Nephron progenitor cell (in vitro differentiated cells): ENCODE data around the gene ADARB2.

Source experiments
- DNase-seq: peaks from one replicate; pipeline ENCODE4 v3.0.0; 2021
- H3K27ac Mint-ChIP-seq: 2 replicates; pipeline ENCODE4 v1.8.0; 2021; ENCODE audit warnings: mild to moderate bottlenecking, moderate library complexity, mixed read lengths
- H3K27me3 Mint-ChIP-seq: 2 replicates; pipeline ENCODE4 v1.8.0; 2021; ENCODE audit warnings: mild to moderate bottlenecking, low read depth, mixed read lengths; ENCODE audit not compliant: poor library complexity
- H3K36me3 Mint-ChIP-seq: 2 replicates; pipeline ENCODE4 v1.8.0; 2021; ENCODE audit warnings: low read depth, mixed read lengths
- H3K4me1 Mint-ChIP-seq: 2 replicates; pipeline ENCODE4 v1.8.0; 2021; ENCODE audit warnings: mixed read lengths
- H3K4me3 Mint-ChIP-seq: 2 replicates; pipeline ENCODE4 v1.8.0; 2021; ENCODE audit warnings: mild to moderate bottlenecking, moderate library complexity, mixed read lengths
- H3K9me3 Mint-ChIP-seq: 2 replicates; pipeline ENCODE4 v1.8.0; 2021; ENCODE audit warnings: mild to moderate bottlenecking, moderate library complexity, mixed read lengths
- CTCF ChIP-seq: fragments of 200-600 bp; sonication (generic); IDR thresholded peaks from 2 replicates; pipeline ENCODE4 v1.5.0; 2021; ENCODE audit warnings: antibody characterized with exemption

ADARB2 gene

GRCh38 chr10:1567152-1567551 is 170.2 kb downstream of the ADARB2 start:
- peaks cover 25% of the 10 kb centered on the region for H3K27me3 Mint-ChIP-seq
- no peak for TF ChIP-seq CTCF
- H3K4me1 Mint-ChIP-seq, result peaks cover 15% of the 10 kb centered on the region
- DNase-seq, result no peak
- no peaks in the 10 kb centered on the region for H3K36me3 Mint-ChIP-seq
- H3K27ac Mint-ChIP-seq, result no peak overlapping the region
- no peak overlapping the region for H3K4me3 Mint-ChIP-seq
- peaks cover 3% of the 10 kb centered on the region for H3K9me3 Mint-ChIP-seq

GRCh38 chr10:1564791-1565190 is 172.5 kb downstream of the ADARB2 start:
- no peaks in the 10 kb centered on the region for H3K9me3 Mint-ChIP-seq
- H3K27me3 Mint-ChIP-seq, result peaks cover 15% of the 10 kb centered on the region
- H3K27ac Mint-ChIP-seq, result no peak overlapping the region
- peaks cover 11% of the 10 kb centered on the region for H3K4me1 Mint-ChIP-seq
- no peaks in the 10 kb centered on the region for H3K36me3 Mint-ChIP-seq
- H3K4me3 Mint-ChIP-seq, result no peak overlapping the region
- no peak for DNase-seq
- TF ChIP-seq CTCF, result no peak

GRCh38 chr10:1563028-1563427 is 174.3 kb downstream of the ADARB2 start:
- Mint-ChIP-seq H3K4me1 (peaks cover 25% of the 10 kb centered on the region), H3K9me3 (no peaks in the 10 kb centered on the region), H3K27me3 (peaks cover 22% of the 10 kb centered on the region), H3K4me3 (no peak overlapping the region), H3K36me3 (no peaks in the 10 kb centered on the region), H3K27ac (no peak overlapping the region)
- no peak for DNase-seq
- TF ChIP-seq CTCF, result no peak

GRCh38 chr10:1561731-1562337 is 175.5 kb downstream of the ADARB2 start:
- H3K9me3 Mint-ChIP-seq, result no peaks in the 10 kb centered on the region
- DNase-seq, result no peak
- TF ChIP-seq CTCF, result no peak
- H3K4me1 Mint-ChIP-seq, result peaks cover 30% of the 10 kb centered on the region
- no peak overlapping the region for H3K27ac Mint-ChIP-seq
- peaks cover 24% of the 10 kb centered on the region for H3K27me3 Mint-ChIP-seq
- no peak overlapping the region for H3K4me3 Mint-ChIP-seq
- H3K36me3 Mint-ChIP-seq, result no peaks in the 10 kb centered on the region

- no peaks in the 10 kb centered on the region for H3K36me3 Mint-ChIP-seq
- DNase-seq, result no peak
- H3K4me1 Mint-ChIP-seq, result peaks cover 31% of the 10 kb centered on the region
- no peaks in the 10 kb centered on the region for H3K9me3 Mint-ChIP-seq
- no peak overlapping the region for H3K27ac Mint-ChIP-seq
- peaks cover 31% of the 10 kb centered on the region for H3K27me3 Mint-ChIP-seq
- TF ChIP-seq CTCF, result no peak
- H3K4me3 Mint-ChIP-seq, result no peak overlapping the region
These were observed 176.7 kb downstream of the ADARB2 start for GRCh38 chr10:1560535-1561192.

- Mint-ChIP-seq H3K4me1 (peaks cover 33% of the 10 kb centered on the region), H3K4me3 (no peak overlapping the region), H3K36me3 (no peaks in the 10 kb centered on the region), H3K9me3 (no peaks in the 10 kb centered on the region), H3K27ac (no peak overlapping the region), H3K27me3 (peaks cover 33% of the 10 kb centered on the region)
- DNase-seq, result no peak
- no peak for TF ChIP-seq CTCF
These were observed 177.6 kb downstream of the ADARB2 start for GRCh38 chr10:1559761-1560160.
